ENCODE measurements around the gene NTRK1. TPM values are rescaled to one million over a fixed set of nuclear protein-coding genes. Genes with fewer than 3 reads are reported as not detected.
A peak's percentile ranks its signal among the peaks of the same experiment; 100 is the strongest.

NTRK1 gene
- total RNA-seq, 1 donor from 2014 or later = 0.52 TPM

DNA sequence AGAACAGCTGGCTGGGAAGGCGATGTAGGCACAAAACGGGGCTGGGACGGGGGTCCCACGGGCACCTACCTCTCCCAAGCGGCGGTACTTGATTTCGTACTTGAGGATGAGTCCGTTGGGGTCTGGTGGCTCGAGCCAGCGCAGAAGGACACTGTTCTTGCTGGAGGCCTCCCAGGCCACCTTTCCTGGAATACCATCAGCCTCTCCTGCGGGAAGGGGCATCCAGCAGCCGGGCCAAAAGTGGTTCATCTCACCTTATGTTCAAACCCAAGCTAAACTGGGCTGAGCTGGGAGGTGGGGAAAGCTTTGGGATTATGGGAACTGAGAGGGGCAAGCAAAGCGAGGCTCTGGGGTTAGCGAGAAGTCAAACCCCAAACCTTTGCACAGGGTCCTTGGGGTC, 16.0 kb upstream of the NTRK1 start:
- Histone ChIP-seq H3K27me3 (ENCODE audit: control insufficient read depth in 3 of 3, insufficient read depth in 3 of 3, low read length in 3 of 3) (peaks cover 34 to 76% (median 71%) of the 10 kb centered on the region in 3 donors), H3K9ac (ENCODE audit: low read depth in 1 of 3, low read length in 3 of 3) (no peak overlapping the region), H3K27ac (ENCODE audit: low read depth, low read length) (no peak overlapping the region), H3K4me1 (ENCODE audit: control insufficient read depth in 3 of 3, insufficient read depth in 3 of 3, low read length in 3 of 3) (peaks cover 2 to 7% (median 5%) of the 10 kb centered on the region in 3 donors), H3K9me3 (ENCODE audit: control insufficient read depth in 3 of 3, low read length in 3 of 3) (no peaks in the 10 kb centered on the region), H3K4me3 (ENCODE audit: low read length in 3 of 3) (no peak overlapping the region), H3K36me3 (ENCODE audit: control insufficient read depth in 3 of 3, insufficient read depth in 3 of 3, low read length in 3 of 3) (no peaks in the 10 kb centered on the region)

DNA sequence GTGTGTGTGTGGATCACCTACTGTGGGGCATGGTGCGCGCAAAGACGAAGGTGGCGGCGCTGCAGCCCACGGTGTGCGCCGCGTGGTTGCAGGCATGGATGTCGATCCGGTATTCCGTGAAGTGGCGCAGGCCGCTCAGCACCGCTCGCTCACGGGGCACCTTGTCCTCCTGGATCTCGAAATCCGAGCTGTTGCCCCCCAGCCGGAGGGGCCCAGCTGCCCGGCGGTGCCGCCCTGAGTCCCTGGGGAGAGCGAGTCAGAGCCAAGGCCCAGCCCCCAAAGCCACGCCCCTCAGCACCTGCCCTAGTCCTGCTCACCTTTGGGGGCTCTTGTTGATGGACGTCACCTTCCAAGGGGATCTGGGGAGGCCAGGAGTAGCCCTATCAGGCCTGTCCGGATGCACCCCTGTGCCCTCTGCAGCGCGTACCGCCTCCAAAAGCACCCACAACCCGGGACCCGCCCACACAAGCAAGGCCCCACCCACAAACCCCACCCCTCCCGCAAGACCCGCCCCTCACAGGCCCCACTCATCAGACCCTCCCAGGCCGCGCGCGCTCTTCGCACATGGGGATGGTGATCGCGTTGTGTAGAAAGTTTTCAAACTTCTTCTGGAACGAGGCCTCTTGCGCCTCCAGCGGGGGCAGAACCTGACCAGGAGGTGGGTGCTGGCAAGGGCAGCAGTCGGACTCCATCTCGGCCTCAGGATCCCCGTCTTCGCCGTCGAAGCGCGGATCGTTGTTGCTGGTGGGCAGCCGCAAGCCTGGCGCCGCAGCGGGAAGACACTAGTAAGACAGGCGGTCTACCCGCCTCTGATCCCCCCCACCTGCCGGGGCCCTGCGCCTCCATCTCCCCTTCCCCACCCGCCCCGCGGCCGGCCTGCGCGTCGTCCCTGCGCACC, 15.4 kb upstream of the NTRK1 start:
- Histone ChIP-seq H3K9me3 (ENCODE audit: control insufficient read depth in 3 of 3, low read length in 3 of 3) (no peaks in the 10 kb centered on the region), H3K4me3 (ENCODE audit: low read length in 3 of 3) (no peak overlapping the region), H3K4me1 (ENCODE audit: control insufficient read depth in 3 of 3, insufficient read depth in 3 of 3, low read length in 3 of 3) (peaks cover 2 to 9% (median 5%) of the 10 kb centered on the region in 3 donors), H3K27me3 (ENCODE audit: control insufficient read depth in 3 of 3, insufficient read depth in 3 of 3, low read length in 3 of 3) (peaks cover 34 to 76% (median 68%) of the 10 kb centered on the region in 3 donors), H3K27ac (ENCODE audit: low read depth, low read length) (no peak overlapping the region), H3K36me3 (ENCODE audit: control insufficient read depth in 3 of 3, insufficient read depth in 3 of 3, low read length in 3 of 3) (no peaks in the 10 kb centered on the region), H3K9ac (ENCODE audit: low read depth in 1 of 3, low read length in 3 of 3) (no peak overlapping the region)

DNA sequence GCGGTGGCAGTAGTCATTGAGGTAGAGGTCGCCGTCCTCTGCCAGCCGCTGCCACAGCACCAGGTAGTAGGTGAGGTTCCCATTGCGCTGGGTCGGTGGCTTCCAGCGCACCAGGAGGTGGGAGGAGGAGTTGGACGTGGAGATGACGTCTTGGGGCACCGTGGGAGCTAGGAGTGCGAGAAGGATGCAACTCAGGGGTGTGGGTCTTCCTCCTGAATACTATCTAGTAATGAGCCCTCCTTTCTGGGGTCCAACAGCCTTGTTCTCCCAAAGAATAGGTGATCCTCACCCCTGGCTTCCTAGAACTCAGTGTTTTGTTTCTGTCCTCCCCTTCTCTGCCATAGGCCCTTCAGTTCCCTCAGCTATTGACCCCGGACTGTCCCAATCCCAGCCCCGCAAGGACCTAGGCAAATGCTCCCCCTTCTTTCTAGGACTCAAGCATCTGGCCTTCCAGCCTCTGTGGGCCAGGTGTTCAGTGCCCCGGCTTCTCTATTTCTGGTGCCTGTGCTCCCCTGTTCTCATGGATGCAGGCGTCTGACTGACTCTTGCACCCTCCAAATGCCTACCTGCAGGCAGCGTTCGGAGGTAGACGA, 14.6 kb upstream of the NTRK1 start:
- no peak overlapping the region for H3K27ac ChIP-seq (ENCODE audit: low read depth, low read length)
- H3K27me3 ChIP-seq (ENCODE audit: control insufficient read depth in 3 of 3, insufficient read depth in 3 of 3, low read length in 3 of 3) = peaks cover 34 to 74% (median 62%) of the 10 kb centered on the region in 3 donors
- no peaks in the 10 kb centered on the region for H3K9me3 ChIP-seq (ENCODE audit: control insufficient read depth in 3 of 3, low read length in 3 of 3)
- H3K4me1 ChIP-seq (ENCODE audit: control insufficient read depth in 3 of 3, insufficient read depth in 3 of 3, low read length in 3 of 3) = peaks cover 2 to 9% (median 5%) of the 10 kb centered on the region in 3 donors
- H3K36me3 ChIP-seq (ENCODE audit: control insufficient read depth in 3 of 3, insufficient read depth in 3 of 3, low read length in 3 of 3) = no peaks in the 10 kb centered on the region
- H3K9ac ChIP-seq (ENCODE audit: low read depth in 1 of 3, low read length in 3 of 3) = no peak overlapping the region
- H3K4me3 ChIP-seq (ENCODE audit: low read length in 3 of 3) = no peak overlapping the region

DNA sequence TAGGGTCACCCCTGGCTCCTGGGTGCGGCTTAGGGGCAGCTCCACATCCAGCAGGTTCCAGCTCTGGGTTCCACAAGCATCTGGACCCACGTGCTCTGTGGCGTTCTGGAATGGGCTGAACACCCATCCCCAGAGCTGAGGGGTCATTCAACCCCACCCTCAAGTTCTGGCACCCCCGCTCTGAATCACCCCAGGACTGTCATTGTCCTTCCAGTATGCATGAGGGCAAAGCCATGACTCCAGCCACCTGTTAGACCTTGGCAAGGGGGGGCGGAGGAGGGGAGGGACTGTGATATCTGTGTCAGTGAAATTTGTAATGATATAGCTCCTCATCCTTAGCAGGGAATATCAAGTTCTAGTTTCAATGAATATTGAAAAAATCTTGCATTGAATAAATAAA, 14.0 kb upstream of the NTRK1 start:
- H3K9ac ChIP-seq (ENCODE audit: low read depth in 1 of 3, low read length in 3 of 3) = no peak overlapping the region
- H3K4me1 ChIP-seq (ENCODE audit: control insufficient read depth in 3 of 3, insufficient read depth in 3 of 3, low read length in 3 of 3) = peaks cover 2 to 12% (median 6%) of the 10 kb centered on the region in 3 donors
- H3K9me3 ChIP-seq (ENCODE audit: control insufficient read depth in 3 of 3, low read length in 3 of 3) = no peaks in the 10 kb centered on the region
- no peak overlapping the region for H3K27ac ChIP-seq (ENCODE audit: low read depth, low read length)
- no peak overlapping the region for H3K4me3 ChIP-seq (ENCODE audit: low read length in 3 of 3)
- H3K27me3 ChIP-seq (ENCODE audit: control insufficient read depth in 3 of 3, insufficient read depth in 3 of 3, low read length in 3 of 3) = peaks cover 34 to 74% (median 56%) of the 10 kb centered on the region in 3 donors
- no peaks in the 10 kb centered on the region for H3K36me3 ChIP-seq (ENCODE audit: control insufficient read depth in 3 of 3, insufficient read depth in 3 of 3, low read length in 3 of 3)

DNA sequence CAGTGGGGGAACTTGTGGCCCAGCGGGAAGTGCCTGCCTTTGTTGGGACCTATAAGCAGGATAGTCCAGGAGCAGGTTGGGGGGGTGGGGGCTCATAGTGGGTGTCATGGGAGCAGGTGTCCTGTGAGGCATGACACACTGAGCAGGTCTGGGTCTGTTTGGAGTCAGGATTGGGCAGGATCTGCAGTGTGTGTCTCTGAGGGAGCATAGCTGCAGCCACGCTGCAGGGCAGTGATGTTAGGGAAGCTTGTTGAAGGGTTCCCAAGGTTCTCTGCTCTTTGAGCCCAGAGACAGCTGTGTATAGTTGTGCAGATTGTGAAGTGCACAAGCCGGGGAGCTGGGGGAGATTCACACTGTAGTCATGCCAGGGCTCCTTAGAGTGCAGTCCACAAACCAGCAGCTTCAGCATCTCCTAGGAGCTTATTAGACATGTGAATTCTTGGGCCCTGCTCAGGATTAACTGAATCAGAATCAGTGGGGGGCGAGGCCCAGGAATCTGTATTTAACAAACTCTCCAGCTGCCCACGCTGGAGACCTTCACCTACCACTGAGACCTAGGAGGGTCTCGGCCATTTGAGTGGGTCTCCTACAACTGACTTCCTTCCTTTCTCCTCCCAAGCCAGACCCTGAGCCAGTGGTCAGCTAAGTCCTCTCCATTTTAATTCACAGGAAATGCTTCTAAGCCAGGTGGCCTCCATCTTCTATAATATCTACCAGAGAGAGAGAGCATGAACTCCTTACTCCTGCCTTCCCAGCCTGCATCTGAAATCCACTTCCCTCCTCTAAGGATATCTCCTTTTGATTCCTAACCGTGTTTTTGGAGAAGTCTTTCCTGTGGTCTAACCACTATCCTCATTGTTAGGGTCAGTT, 12.8 kb upstream of the NTRK1 start:
- Histone ChIP-seq H3K4me3 (ENCODE audit: low read length in 3 of 3) (no peak overlapping the region), H3K9me3 (ENCODE audit: control insufficient read depth in 3 of 3, low read length in 3 of 3) (no peaks in the 10 kb centered on the region), H3K27ac (ENCODE audit: low read depth, low read length) (no peak overlapping the region), H3K9ac (ENCODE audit: low read depth in 1 of 3, low read length in 3 of 3) (no peak overlapping the region), H3K27me3 (ENCODE audit: control insufficient read depth in 3 of 3, insufficient read depth in 3 of 3, low read length in 3 of 3) (peaks cover 31 to 71% (median 49%) of the 10 kb centered on the region in 3 donors), H3K4me1 (ENCODE audit: control insufficient read depth in 3 of 3, insufficient read depth in 3 of 3, low read length in 3 of 3) (peaks cover 14 to 24% (median 18%) of the 10 kb centered on the region in 3 donors), H3K36me3 (ENCODE audit: control insufficient read depth in 3 of 3, insufficient read depth in 3 of 3, low read length in 3 of 3) (no peaks in the 10 kb centered on the region)

DNA sequence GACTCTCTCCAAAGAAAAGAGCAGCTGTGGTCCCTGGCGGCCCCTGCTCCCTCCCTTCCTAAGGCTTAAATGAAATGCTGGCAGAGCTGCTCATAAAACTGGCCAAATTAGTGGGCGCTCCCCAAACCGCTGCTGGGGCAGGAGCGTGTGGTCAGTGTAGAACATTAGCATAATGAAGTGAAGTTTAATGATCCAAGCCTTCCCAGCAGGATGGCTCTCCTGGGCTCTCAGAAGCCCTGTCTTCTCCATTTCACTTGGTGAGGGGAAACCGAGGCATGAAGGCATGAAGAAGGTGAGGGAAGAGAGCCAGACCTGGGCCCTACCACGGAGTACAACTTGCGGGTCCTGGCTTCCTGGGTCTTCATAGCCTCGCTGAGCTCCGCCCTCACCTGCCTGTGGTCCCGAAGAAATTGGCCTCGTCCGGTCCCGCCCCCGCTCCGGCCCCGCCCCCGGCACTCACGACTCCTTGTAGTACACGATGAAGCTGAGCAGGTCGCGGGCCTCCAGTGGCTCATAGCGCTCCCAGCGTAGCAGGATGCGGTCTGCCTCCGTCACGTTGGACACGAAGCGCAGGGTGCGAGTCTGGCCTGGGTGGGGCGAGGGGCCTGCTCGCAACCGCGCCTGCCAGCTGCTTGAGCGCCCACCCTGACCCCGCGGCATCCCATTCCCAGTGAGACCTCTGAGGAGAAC, 12.1 kb upstream of the NTRK1 start:
- Histone ChIP-seq H3K9me3 (ENCODE audit: control insufficient read depth in 3 of 3, low read length in 3 of 3) (no peaks in the 10 kb centered on the region), H3K27me3 (ENCODE audit: control insufficient read depth in 3 of 3, insufficient read depth in 3 of 3, low read length in 3 of 3) (peaks cover 27 to 63% (median 41%) of the 10 kb centered on the region in 3 donors), H3K27ac (ENCODE audit: low read depth, low read length) (no peak overlapping the region), H3K36me3 (ENCODE audit: control insufficient read depth in 3 of 3, insufficient read depth in 3 of 3, low read length in 3 of 3) (no peaks in the 10 kb centered on the region), H3K4me1 (ENCODE audit: control insufficient read depth in 3 of 3, insufficient read depth in 3 of 3, low read length in 3 of 3) (peaks cover 14 to 29% (median 19%) of the 10 kb centered on the region in 3 donors), H3K4me3 (ENCODE audit: low read length in 3 of 3) (no peak overlapping the region), H3K9ac (ENCODE audit: low read depth in 1 of 3, low read length in 3 of 3) (no peak overlapping the region)

DNA sequence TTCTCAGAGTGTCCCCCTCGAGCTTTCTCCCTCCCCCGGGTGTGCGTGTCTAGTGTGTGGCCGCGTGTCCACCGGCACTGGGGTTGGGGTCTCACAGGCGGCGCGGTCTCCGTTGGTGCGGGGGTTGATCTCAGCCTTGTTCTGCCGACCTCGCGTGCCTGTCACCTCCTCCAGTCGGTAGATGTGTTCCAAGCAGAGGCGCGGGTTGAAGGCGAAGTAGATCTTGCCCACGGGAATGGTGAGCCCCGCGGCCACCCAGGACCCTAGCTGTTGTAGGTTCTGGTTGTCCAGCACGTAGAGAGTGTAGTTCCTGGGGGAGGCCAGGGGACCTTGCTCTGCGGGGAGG, 11.5 kb upstream of the NTRK1 start:
- no peaks in the 10 kb centered on the region for H3K9me3 ChIP-seq (ENCODE audit: control insufficient read depth in 3 of 3, low read length in 3 of 3)
- H3K9ac ChIP-seq (ENCODE audit: low read depth in 1 of 3, low read length in 3 of 3) = no peak overlapping the region
- peaks cover 23 to 58% (median 38%) of the 10 kb centered on the region in 3 donors for H3K27me3 ChIP-seq (ENCODE audit: control insufficient read depth in 3 of 3, insufficient read depth in 3 of 3, low read length in 3 of 3)
- peaks cover 16 to 34% (median 19%) of the 10 kb centered on the region in 3 donors for H3K4me1 ChIP-seq (ENCODE audit: control insufficient read depth in 3 of 3, insufficient read depth in 3 of 3, low read length in 3 of 3)
- no peaks in the 10 kb centered on the region for H3K36me3 ChIP-seq (ENCODE audit: control insufficient read depth in 3 of 3, insufficient read depth in 3 of 3, low read length in 3 of 3)
- no peak overlapping the region for H3K27ac ChIP-seq (ENCODE audit: low read depth, low read length)
- no peak overlapping the region for H3K4me3 ChIP-seq (ENCODE audit: low read length in 3 of 3)

DNA sequence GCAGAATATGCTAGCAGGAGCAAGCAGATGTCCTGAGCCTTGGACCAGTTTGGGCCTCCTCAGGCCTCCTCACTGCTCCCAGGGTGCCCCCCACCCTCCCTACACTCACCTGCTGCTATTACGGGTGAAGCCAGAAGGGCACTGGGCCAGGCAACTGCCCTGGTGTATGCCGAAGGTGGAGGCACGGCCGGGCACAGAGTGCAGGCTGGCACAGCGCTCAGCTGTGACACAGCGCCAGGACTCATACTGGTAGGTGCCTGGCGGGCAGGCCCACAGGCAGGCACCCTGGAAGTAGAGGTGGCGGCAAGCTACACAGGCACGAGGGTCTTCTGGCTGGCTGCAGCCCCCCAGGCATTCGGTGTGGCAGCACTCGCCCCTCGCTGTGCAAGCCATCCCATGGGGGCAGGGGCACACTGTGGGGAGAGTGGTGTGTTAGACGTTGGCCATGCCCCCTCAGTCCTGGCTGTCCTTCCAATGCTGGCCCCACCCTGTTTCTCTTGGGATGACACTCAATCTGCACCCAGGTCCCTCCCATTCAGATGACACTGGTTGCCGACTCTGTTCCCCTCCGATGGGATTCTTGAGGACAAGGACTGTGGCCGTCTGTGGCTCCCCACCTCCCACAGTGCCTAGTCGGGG, 8.8 kb upstream of the NTRK1 start:
- peak overlapping the region; percentile 73 for H3K27ac ChIP-seq (ENCODE audit: low read depth, low read length)
- H3K4me1 ChIP-seq (ENCODE audit: control insufficient read depth in 3 of 3, insufficient read depth in 3 of 3, low read length in 3 of 3) = peaks cover 15 to 30% (median 16%) of the 10 kb centered on the region in 3 donors
- peaks cover 8 to 35% (median 21%) of the 10 kb centered on the region in 3 donors for H3K27me3 ChIP-seq (ENCODE audit: control insufficient read depth in 3 of 3, insufficient read depth in 3 of 3, low read length in 3 of 3)
- H3K9me3 ChIP-seq (ENCODE audit: control insufficient read depth in 3 of 3, low read length in 3 of 3) = no peaks in the 10 kb centered on the region
- peak overlapping the region in 1 of 3 donors; percentile 66 for H3K9ac ChIP-seq (ENCODE audit: low read depth in 1 of 3, low read length in 3 of 3)
- peak overlapping the region in 2 of 3 donors; percentile 29 to 43 for H3K4me3 ChIP-seq (ENCODE audit: low read length in 3 of 3)
- H3K36me3 ChIP-seq (ENCODE audit: control insufficient read depth in 3 of 3, insufficient read depth in 3 of 3, low read length in 3 of 3) = no peaks in the 10 kb centered on the region

DNA sequence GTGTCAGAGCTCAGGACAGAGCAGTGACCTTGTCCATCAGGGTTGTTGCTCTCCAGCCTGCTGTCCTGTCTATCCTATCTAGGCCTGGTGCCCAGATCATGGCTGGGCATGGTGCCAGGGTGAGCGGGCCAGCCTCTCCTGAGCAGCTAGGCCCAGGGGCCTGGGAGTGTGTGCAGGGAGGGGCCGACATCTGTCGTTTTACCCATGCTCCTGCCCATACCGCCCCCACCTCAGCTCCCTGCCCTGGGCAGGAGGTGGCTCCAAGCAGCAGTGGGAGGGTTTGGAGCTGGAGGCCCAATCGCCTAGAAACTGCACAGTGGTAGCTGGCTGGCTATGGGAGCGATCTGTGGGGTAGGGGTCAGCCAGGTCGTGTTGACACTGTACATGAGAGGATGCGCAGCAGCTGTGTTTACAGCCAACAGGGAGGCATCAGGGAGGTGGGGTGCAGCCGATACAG, 8.2 kb upstream of the NTRK1 start:
- H3K36me3 ChIP-seq (ENCODE audit: control insufficient read depth in 3 of 3, insufficient read depth in 3 of 3, low read length in 3 of 3) = no peaks in the 10 kb centered on the region
- H3K4me3 ChIP-seq (ENCODE audit: low read length in 3 of 3) = peak overlapping the region in 2 of 3 donors; percentile 29 to 43
- peaks cover 9 to 37% (median 21%) of the 10 kb centered on the region in 3 donors for H3K27me3 ChIP-seq (ENCODE audit: control insufficient read depth in 3 of 3, insufficient read depth in 3 of 3, low read length in 3 of 3)
- H3K4me1 ChIP-seq (ENCODE audit: control insufficient read depth in 3 of 3, insufficient read depth in 3 of 3, low read length in 3 of 3) = peaks cover 15 to 30% (median 16%) of the 10 kb centered on the region in 3 donors
- H3K27ac ChIP-seq (ENCODE audit: low read depth, low read length) = peak overlapping the region; percentile 73
- H3K9me3 ChIP-seq (ENCODE audit: control insufficient read depth in 3 of 3, low read length in 3 of 3) = no peaks in the 10 kb centered on the region
- H3K9ac ChIP-seq (ENCODE audit: low read depth in 1 of 3, low read length in 3 of 3) = peak overlapping the region in 1 of 3 donors; percentile 66

All from skeletal muscle tissue (tissue), 4 donors.